ENCODE measurements around the gene EIF4G3.

DNA sequence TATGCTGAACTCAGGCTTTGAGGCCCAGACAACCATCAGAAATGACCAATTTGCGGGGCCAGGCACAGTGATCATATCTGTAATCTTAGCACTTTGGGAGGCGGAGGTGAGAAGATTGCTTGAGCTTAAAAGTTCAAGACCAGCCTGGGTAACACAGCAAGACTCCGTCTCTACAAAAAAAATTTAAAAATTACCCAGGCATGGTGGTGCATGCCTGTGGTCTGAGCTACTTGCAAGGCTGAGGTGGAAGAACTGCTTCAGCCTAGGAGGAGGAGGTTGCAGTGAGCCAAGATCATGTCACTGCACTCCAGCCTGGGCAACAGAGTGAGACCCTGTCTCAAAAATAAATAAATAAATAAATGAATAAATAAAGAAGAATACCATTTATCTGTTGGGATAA, 156.5 kb downstream of the EIF4G3 start:
- TF ChIP-seq, protein P1, sequence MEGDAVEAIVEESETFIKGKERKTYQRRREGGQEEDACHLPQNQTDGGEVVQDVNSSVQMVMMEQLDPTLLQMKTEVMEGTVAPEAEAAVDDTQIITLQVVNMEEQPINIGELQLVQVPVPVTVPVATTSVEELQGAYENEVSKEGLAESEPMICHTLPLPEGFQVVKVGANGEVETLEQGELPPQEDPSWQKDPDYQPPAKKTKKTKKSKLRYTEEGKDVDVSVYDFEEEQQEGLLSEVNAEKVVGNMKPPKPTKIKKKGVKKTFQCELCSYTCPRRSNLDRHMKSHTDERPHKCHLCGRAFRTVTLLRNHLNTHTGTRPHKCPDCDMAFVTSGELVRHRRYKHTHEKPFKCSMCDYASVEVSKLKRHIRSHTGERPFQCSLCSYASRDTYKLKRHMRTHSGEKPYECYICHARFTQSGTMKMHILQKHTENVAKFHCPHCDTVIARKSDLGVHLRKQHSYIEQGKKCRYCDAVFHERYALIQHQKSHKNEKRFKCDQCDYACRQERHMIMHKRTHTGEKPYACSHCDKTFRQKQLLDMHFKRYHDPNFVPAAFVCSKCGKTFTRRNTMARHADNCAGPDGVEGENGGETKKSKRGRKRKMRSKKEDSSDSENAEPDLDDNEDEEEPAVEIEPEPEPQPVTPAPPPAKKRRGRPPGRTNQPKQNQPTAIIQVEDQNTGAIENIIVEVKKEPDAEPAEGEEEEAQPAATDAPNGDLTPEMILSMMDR (IDR thresholded peaks at IDR 0.05) = no peak
- no peak for TF ChIP-seq POLR2A (IDR thresholded peaks at IDR 0.05)
